DND-41 (cell line): ENCODE measurements around the gene SSR1.

ENCODE experiments used
- ATAC-seq: fragments of 200-7000 bp; cut with Tn5 transposase; 3 replicates; pipeline ENCODE4 v1.9.1; 2021; ENCODE audit warnings: low read depth; ENCODE audit not compliant: insufficient read depth
- DNase-seq: peaks from one replicate; pipeline ENCODE4 v3.0.0-alpha.2; 2020
- H2AFZ ChIP-seq: 2 replicates; pipeline ENCODE4 v1.6.0; 2012; ENCODE audit warnings: low read depth, low read length
- H3K27ac ChIP-seq: 2 replicates; pipeline ENCODE4 v1.5.1; 2012; ENCODE audit warnings: low read length, inconsistent platforms
- H3K27me3 ChIP-seq: fragments of 200-600 bp; sonication (generic); 2 replicates; pipeline ENCODE4 v1.6.0; 2012; ENCODE audit warnings: low read length, mild to moderate bottlenecking, inconsistent platforms; ENCODE audit not compliant: insufficient read depth, poor library complexity
- H3K36me3 ChIP-seq: 2 replicates; pipeline ENCODE4 v1.5.1; 2012; ENCODE audit warnings: low read length, inconsistent platforms; ENCODE audit not compliant: insufficient read depth
- H3K4me1 ChIP-seq: 2 replicates; pipeline ENCODE4 v1.5.1; 2012; ENCODE audit warnings: mild to moderate bottlenecking, low read length; ENCODE audit not compliant: insufficient read depth
- H3K4me2 ChIP-seq: 2 replicates; pipeline ENCODE4 v1.6.0; 2012; ENCODE audit warnings: mild to moderate bottlenecking, moderate library complexity, low read length, inconsistent platforms; ENCODE audit not compliant: insufficient read depth
- H3K4me3 ChIP-seq, 2 experiments: fragments of 200-600 bp in 1 of 2; shearing (Covaris generic) in 1 of 2; 2 replicates each; pipeline ENCODE4 v1.5.1; 2012 to 2016; ENCODE audit warnings: inconsistent platforms in 2 of 2, low read length in 2 of 2, mild to moderate bottlenecking in 2 of 2, low read depth in 1 of 2, moderate library complexity in 1 of 2
- H3K79me2 ChIP-seq: 2 replicates; pipeline ENCODE4 v1.6.0; 2012; ENCODE audit warnings: low read length, inconsistent platforms; ENCODE audit not compliant: insufficient read depth
- H3K9ac ChIP-seq: 2 replicates; pipeline ENCODE4 v1.6.0; 2012; ENCODE audit warnings: low read depth, mild to moderate bottlenecking, inconsistent platforms, low read length, moderate library complexity
- H3K9me3 ChIP-seq: 2 replicates; pipeline ENCODE4 v1.5.1; 2012; ENCODE audit warnings: low read length, moderate library complexity, mild to moderate bottlenecking, inconsistent platforms; ENCODE audit not compliant: insufficient read depth, severe bottlenecking
- H4K20me1 ChIP-seq: 2 replicates; pipeline ENCODE4 v1.6.0; 2012; ENCODE audit warnings: low read length; ENCODE audit not compliant: insufficient read depth
- EZH2 ChIP-seq: IDR thresholded peaks from 3 replicates; pipeline ENCODE4 v1.6.1; 2012; ENCODE audit warnings: borderline replicate concordance, low read depth, mild to moderate bottlenecking, moderate library complexity, low read length, inconsistent platforms; ENCODE audit not compliant: severe bottlenecking
- TF ChIP-seq, protein P1 (sequence below): IDR thresholded peaks from 2 replicates; pipeline ENCODE4 v1.5.1; 2012; ENCODE audit warnings: borderline replicate concordance, low read length, moderate library complexity, mild to moderate bottlenecking; ENCODE audit not compliant: poor library complexity, severe bottlenecking; ENCODE audit errors: extremely low read depth

SSR1 gene

DNA sequence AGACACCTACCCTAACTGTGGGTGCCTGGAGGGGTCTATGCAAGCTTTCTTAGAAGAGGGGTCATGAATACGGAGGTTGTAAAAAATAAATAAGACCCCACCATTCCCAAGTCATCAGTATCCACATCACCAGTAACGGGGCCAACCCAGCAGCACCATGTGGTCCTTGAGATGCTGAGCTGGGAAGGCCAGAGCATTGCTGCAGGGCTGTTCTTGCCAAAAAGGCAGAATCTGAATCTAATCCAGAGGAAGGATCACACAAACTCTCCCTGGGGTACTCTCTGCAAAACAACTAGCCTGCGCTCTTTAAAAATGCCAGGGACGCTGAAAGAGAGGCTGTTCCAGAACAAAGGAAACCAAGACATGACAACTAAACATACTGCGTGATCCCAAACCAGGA is 43.2 kb downstream of the SSR1 start:
- Histone ChIP-seq H2AFZ (no peak overlapping the region), H3K4me3 (no peak overlapping the region), H3K27ac (no peak overlapping the region), H3K79me2 (no peaks in the 10 kb centered on the region), H3K27me3 (no peaks in the 10 kb centered on the region), H3K4me1 (no peaks in the 10 kb centered on the region), H3K36me3 (no peaks in the 10 kb centered on the region), H3K9me3 (no peaks in the 10 kb centered on the region), H4K20me1 (no peaks in the 10 kb centered on the region), H3K4me2 (no peak overlapping the region), H3K9ac (no peak overlapping the region)
- ATAC-seq (no peak), DNase-seq (no peak)
- TF ChIP-seq, protein P1, sequence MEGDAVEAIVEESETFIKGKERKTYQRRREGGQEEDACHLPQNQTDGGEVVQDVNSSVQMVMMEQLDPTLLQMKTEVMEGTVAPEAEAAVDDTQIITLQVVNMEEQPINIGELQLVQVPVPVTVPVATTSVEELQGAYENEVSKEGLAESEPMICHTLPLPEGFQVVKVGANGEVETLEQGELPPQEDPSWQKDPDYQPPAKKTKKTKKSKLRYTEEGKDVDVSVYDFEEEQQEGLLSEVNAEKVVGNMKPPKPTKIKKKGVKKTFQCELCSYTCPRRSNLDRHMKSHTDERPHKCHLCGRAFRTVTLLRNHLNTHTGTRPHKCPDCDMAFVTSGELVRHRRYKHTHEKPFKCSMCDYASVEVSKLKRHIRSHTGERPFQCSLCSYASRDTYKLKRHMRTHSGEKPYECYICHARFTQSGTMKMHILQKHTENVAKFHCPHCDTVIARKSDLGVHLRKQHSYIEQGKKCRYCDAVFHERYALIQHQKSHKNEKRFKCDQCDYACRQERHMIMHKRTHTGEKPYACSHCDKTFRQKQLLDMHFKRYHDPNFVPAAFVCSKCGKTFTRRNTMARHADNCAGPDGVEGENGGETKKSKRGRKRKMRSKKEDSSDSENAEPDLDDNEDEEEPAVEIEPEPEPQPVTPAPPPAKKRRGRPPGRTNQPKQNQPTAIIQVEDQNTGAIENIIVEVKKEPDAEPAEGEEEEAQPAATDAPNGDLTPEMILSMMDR = no peak
- no peak for TF ChIP-seq EZH2

- Histone ChIP-seq H3K4me2 (no peak overlapping the region), H3K9me3 (no peaks in the 10 kb centered on the region), H4K20me1 (no peaks in the 10 kb centered on the region), H2AFZ (no peak overlapping the region), H3K27me3 (no peaks in the 10 kb centered on the region), H3K36me3 (no peaks in the 10 kb centered on the region), H3K27ac (no peak overlapping the region), H3K79me2 (no peaks in the 10 kb centered on the region), H3K4me3 (no peak overlapping the region), H3K9ac (no peak overlapping the region), H3K4me1 (no peaks in the 10 kb centered on the region)
- no peak for ATAC-seq
- TF ChIP-seq, protein P1 = no peak
- TF ChIP-seq EZH2 = no peak
- DNase-seq = no peak
These were observed 44.0 kb downstream of the SSR1 start for GRCh38 chr6:7268816-7269555.

GRCh38 chr6:7268362-7268761 is 44.6 kb downstream of the SSR1 start:
- Histone ChIP-seq H3K4me3 (no peak overlapping the region), H3K9ac (no peak overlapping the region), H3K9me3 (no peaks in the 10 kb centered on the region), H3K27me3 (no peaks in the 10 kb centered on the region), H3K27ac (no peak overlapping the region), H3K36me3 (no peaks in the 10 kb centered on the region), H2AFZ (no peak overlapping the region), H3K4me1 (no peaks in the 10 kb centered on the region), H3K4me2 (no peak overlapping the region), H4K20me1 (no peaks in the 10 kb centered on the region), H3K79me2 (no peaks in the 10 kb centered on the region)
- ATAC-seq (no peak), DNase-seq (no peak)
- TF ChIP-seq, protein P1 = no peak
- no peak for TF ChIP-seq EZH2
